NCI-H69 (cell line): ENCODE results near the gene ZFX.
"Not testable (repeated sequence)": the region's sequence is repeated elsewhere in the genome, so short reads cannot be mapped to it uniquely, and the experiment has no call there.

ENCODE experiments used
- DNase-seq: peaks from one replicate; lab custom pipeline; 2025; lab: John Stamatoyannopoulos, UW

The ZFX gene

DNA sequence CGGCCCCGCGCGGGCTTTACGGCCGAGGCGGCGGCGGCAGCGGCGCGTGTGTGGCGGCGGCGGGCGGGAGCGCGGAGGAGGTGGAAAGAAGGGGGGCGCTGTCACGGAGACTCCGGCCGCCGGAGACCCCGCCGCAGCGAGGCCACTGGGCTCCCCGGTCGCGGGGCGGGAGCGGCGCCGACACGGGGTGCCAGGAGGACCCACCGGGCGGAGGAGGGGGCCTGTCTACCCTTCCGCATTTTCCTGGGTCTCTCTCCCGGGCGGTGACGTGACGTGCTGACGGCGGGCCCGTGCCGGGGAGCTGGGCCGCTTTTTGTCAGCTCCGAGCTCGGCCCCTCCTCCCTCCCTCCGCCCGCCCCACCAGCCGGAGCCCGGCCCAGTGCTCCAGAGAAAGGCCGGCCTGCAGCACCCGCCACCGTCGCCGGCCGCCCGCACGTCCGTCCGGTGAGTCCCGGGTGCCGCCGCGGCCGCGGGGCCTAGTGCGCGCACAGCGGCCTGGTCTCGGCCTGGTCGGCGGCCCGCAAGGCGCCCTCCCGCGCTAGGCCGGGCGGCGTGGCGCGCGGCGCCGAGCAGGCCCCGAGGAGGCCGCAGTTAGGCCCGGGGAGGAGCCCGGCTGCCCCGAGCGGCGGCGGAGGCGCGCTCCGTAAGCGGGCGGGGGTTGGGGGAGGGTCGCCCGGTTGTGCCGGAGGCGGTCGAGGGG is at the start of gene ZFX:
ZFX (plus strand) TSS at position 379 of the 700 bp plus-strand sequence. CDS start 23,014 bp downstream, outside the sequence.
- peak; percentile 75 for DNase-seq

DNA sequence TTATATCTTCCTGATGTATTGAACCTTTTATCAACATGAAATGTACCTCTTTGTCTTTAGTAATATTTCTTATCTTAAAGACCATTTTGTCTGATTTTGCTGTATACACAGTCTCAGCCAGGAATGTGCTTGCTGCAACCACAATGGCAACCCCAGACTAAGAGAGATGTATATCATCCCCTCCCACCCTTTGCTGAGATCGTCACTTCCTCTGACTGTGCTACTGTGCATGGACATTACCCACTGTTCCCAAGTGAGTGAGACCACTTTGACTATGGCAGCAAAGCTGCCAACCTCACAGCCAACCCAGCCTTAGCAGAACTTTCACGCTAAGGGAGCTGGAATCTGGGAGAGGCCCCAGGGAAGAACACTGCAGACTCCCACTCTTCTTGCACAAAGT is 48.8 kb upstream of the ZFX start:
- DNase-seq: no peak

DNA sequence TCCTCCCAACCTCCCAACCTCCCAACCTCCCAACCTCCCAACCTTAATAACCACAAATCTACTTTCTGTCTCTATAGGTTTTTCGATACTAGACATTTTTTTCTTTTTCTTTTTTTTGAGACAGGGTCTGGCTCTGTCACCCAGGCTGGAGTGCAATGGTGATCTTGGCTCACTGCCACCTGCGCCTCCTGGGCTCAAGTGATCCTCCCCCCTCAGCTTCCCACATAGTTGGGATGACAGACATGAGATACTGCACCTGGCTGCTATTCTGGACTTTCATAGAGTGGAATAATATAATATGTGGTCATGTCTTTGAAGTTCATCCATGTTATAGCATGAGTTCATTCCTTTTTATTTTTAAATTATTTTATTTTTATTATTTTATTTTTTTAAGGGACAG is 39.5 kb upstream of the ZFX start:
- peak; percentile 41 for DNase-seq

DNA sequence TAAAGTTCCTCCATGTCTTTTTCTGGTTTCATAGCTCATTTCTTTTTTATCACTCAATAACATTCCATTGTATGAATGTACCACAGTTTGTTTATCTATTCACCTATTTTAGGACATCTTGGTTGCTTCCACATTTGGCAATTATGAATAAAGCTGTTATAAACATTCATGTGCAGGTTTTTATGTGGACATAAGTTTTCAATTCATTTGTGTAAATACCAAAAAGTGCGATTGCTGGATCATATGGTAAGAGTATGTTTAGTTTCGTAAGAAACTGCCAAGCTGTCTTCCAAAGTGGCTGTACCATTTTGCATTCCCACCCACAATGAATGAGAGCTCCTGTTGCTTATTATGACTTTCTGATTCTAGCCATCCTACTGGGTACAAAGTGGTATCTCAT is 36.3 kb upstream of the ZFX start:
- DNase-seq: no peak

DNA sequence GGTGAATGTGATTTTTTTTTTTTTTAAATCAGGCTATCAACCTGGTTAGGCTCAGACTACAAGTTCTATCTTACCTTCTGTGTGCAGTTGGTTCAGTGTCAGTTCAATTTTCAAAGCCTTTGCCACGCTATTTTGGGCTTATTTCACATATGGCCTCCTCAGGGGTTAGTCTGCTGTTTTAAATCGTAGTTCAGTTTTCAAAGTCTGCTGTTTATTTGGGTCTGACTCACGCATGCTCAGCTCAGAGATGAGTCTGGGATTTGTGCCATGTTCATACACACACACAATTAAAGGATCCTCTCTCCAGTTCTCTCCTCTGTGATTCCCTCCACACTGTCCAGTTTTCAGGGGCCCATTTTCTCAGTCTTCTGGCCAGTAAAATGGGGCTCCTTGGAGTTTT is 32.3 kb upstream of the ZFX start:
- DNase-seq: peak; percentile 25

DNA sequence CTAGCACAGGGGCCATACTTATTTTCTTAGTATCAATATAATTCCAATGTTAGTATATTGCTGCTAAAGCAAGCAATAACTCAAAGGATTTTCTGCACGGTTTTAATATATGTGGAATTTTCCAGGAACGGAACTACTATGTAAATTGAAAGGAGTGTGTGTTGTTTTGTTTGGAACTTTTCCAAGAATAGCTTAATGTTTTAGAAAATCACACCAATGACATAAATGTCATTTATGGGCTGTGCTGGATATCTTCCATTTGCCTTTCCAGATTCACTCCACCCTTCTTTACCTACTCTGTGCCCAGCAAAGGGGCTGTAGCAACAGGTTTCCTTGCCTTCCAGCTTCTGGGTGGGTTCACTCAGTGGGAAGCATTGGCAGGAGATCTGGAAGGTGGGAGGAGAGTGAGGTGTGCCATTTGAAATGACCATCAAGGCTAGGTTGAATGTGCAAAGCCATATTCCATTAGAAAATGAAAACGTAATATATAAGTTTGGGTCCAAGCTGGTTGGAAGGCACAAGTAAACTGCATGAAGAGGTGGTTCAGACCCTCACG is 25.2 kb upstream of the ZFX start:
- DNase-seq: peak; percentile 47

DNA sequence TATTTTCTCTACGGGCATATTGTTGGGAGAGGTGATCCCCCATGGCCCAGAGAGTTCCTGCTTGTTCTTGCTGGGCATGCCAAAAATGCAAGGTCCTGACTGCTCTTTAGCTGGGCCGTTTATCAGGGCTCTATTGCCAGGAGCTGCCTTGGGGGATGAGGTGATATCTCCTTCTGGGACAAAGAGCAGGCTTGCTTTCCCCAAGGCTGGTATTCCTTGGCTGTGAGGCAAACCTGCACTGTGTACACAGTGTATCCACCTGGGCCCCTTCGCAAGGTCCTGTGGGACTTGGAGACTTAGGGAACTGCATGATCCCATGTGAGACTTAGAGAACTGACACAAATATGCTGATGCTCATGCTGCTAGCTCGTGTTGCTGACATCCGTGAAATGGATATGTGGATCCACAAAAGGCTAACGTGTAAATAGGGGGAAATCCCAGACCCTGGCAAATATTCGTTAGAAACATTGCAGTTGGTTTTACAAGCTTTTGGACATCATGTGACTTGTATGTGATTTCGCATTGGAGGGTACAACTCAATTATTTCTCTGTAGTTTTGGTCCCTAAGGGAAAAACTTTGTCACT is 24.4 kb upstream of the ZFX start:
- DNase-seq: no peak

DNA sequence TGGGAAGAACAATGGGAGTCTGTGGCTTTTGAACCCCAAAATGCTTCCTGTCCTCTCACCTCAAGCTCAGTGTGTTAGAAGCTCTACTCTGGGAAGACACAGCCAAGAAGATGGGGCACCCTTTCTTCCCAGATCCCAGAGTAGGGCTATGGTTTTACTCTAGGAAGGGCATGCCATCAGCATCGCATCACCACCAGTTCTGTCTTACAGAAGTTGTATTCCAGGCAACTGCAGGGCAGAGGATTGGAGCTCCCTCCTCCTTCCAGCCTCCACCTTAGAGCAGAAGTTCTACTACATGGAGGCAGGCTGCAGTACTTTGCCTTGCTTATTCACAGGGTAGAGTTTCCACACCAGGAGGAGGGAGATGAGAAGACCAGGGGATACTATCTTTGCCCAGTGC is 18.1 kb upstream of the ZFX start:
- no peak for DNase-seq

DNA sequence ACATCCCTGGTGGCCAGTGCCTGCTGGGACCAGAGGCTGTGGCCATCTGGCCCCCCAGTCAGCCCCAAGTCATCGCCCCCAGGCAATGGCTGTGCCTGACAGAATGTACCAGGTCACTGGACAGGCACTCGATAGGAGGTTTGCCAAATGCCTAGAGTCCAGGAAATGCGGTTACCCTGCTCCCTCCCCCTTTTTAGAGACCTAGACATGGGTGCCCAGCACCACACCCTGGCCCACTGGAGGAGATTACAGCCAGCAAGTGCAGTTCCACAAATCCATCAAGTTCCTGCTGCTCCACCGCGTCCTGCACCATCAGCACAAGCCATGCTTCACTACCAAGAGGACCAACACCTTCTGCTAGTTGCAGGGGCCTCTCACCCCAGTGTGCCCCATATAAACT is 16.2 kb upstream of the ZFX start:
- no peak for DNase-seq

DNA sequence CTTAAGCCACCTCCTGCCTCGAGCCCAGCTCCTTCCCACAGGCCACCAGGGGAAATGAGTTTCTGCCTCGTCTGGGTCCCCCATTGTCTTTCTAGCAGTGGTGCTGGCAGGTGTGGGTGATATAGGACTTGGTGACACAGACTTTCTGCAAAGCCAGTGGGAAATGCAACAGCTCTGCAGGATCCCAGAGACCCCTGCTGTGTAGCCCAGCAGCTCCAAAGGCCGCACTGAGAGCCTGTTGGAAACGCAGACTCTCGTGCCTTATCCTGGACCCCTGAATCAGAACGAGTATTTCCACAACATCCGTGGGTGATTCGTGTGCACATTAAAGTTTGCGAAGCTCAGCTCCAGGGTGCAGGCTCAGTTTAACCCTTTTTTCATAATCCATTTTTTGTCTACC is 13.8 kb upstream of the ZFX start:
- not testable (repeated sequence) for DNase-seq

DNA sequence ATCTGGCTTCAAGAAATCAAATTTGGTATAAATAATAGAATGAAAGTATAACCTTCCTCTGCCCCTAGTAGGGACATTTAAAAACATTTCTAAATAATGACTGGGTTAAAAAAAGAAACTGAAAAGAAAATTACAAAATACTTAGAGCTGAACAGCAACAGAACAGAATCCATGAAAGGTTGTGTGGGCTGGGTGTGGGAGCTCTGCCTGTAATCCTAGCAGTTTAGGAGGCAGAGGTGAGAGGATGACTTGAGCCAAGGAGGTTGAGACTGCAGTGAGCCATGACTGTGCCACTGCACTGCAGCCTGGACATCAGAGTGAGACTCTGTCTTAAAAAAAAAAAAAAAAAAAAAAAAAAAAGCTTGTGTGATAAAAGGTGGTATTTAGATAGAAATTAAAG is 12.3 kb upstream of the ZFX start:
- DNase-seq: no peak

DNA sequence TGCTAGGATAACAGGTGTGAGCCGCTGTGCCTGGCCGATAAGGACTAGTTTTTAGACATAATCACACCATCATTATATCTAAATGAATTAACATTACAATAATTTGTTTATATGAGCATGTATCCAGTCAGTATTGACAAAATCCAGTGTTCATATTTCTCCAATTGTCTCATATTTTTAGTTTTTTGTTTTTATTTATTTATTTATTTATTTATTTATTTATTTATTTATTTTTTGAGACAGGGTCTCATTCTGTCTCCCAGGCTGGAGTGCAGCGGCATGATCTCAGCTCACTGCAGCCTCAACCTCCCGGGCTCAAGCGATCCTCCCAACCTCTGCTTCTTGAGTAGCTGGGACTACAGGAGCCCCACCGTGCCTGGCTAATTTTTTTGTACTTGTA is 5.5 kb upstream of the ZFX start:
- DNase-seq: not testable (repeated sequence)

DNA sequence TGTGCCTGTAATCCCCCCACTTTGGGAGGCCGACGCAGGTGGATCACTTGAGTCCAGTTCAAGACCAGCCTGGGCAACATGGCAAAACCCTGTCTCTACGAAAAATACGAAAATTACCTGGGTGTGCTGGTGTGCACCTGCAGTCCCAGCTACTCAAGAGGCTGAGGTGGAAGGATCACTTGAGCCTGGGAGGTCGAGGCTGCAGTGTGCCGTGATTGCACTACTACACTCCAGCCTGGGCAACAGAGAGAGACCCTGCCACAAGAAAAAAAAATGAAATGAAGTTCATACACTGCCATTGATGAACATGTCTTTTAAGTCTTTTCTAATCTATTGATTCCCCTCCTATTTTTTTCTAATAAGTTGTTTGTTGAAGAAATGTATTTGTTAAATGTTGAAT is 5.0 kb upstream of the ZFX start:
- no peak for DNase-seq

DNA sequence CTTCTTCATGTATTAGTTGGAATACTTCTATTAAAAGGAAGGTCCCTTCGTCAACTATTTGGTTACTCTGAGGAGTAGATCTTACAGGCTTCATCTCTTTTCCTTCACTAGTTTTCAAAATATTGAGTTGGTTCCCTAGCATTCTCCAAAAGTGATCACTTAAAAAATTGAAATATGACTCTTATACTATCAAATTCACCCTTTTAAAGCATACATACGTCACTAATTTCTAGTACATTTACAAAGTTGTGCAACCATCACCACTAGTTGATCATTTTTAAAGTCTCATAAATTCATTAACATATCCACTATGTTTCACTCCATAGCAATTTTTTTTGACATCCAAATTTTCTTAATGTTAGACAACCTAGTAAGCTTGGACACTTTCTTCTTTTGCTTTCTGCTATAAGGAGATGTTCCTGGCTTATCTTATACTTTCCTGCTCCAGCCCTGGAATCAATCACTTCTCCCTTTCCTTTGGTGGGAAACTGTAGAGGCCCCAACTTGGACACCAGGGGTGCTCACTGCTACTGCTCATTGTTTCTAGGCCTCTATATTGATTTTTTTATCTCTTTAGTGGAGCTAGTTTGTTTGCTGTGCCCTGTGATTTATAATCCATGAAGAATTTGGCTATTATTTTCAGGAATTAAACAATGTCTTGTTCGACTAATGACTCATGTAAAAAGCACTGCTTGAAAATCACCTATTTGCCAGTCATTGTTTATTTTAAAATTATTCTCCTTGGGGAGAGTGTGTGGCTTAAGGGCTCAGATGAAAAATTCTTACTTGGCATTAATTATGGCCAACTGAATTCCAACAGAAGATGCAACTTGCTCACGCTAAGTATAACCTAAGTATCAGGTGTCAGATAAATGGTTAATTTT is 4.0 kb upstream of the ZFX start:
- DNase-seq: peak; percentile 47

DNA sequence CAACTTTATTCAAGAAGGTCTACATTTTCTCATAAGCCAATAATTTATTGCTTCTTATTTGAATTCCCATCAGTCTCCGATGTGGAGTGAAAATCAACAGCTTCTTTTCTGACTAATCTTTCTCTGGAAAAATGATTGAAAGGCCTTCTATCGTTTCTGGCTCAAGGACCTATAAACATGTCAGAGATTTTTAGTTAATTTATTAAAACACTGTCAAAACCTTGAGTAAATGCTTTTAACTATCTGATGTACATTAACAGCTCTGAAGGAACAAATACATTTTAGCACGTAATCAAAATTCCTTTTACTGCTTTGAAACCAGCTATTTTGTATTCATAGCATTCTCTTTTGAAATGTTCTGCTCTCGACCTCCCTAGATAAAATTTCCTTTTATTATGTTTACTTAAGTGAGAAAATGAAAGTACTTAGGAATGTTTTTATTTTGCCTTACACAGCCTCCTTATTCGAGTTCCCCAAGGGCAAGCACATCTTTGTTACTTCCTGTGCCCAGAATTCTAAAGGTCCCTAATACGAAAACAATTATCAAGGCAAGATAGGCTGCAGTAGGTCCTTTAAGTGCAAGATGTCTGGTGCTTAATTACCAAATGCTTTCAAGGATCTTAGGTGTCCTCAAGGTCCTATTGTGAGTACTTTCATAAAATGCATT is 3.1 kb upstream of the ZFX start:
- DNase-seq: peak; percentile 34

DNA sequence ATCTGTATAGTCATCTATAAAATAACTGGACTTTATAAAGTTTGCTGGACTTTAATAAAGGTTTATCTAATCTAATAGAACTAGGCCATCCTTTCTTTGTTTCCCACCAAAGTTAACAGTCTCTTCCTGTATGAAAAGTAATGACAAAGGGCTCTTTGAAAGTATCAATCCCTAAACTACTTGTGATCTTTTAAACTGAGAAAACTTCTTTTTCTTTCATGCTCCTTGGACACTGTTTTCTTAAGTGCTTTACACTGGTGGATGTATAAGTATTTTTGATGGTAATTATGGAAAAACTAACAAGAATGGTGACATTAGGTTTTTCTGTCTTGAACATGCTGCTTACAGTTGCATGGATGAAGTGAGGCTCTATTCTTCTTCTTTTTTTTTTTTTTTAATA is 2.4 kb upstream of the ZFX start:
- DNase-seq: no peak

DNA sequence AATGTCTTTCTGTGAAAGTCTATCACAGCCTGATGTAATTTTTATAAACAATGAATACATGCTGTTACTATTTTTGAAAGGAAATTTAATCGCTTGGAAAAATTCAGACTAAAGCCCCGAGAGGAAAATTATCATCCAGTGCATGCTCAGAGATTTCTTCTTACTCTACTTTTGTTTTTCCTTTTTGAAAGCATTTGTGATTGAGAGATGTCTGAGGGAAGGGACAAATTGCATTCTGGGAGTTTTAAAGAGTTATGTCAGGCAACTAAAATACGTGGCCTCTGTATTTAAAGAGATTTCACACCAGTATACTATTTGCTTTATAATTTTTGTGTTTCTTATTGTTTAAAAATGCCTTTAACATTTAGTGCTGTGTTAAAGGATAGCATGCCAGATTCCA is 1.4 kb upstream of the ZFX start:
- no peak for DNase-seq

DNA sequence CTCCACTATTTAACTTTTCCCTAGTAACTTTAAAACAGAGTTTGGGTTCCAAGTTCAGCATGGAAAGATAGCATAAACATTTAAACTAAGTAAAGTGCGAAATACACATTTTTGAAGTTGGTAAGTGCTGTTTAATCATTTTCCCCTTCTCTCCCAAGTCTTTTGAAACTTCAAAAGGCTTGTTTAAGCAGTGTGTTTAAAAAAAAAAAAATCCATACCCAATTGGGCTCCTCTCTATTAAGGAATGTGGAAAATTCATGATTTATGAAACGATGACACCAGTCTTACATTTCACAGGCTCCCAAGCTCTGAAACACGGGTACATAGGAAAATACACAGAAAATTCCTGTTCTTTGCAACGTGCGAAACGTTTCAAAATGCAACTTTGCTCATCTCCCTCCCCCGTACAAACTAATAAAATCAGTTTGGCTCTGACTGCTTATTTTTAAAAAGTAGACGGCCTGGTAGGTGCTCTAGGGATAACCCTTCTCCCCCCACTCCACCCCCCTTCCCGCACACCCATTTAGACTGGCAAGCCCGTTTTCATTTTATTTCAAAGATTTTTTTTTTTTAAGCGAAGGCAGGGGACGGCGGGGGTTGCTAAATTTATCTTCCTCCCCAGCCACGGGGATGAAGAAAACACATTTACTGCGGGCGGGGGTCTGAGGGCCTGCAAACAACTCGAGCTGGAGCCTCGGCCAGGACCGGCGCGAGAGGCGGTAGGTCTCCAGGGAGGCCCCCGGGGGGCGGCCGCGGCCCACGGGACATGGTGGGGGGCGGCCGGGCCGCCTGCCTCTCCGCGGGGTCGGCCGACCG is 786 bp upstream of the ZFX start:
- DNase-seq: peak; percentile 55

DNA sequence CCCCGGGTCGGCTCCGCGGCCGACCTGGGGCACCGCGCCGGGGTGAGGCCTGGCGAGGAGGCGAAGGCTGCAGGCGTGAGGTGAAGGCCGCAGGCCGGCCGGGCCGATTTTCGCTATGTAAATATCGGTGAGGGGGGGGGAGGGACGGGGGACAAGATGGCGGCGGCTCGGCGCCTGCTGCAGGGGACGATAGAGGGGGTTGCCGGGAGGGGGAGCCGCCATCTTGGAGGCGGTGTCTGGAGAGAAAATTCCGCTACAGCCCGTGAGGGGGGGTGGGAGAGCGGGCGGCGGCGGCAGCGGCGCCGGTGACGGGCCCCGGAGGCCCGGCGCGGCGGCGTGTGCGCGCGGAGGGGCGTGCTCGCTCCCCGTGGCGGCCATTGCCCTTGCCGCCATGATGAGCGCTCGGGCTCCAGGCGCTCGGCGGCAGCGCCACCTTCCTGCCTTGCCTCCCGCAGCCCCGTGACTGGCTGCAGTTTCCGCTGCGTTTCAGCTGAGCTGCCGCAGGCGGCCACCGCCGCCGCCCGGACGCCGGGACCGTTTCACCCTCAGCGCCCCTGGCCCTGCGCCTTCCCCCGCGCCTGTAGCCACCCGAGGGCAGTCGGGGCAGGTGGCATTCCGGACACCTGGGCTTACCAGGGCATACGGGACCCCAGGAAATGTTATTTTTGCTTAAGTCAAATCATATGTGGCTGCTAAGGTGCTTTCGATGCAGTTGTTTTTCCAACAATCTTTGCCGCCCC is 692 bp downstream of the ZFX start:
- DNase-seq: peak; percentile 92

DNA sequence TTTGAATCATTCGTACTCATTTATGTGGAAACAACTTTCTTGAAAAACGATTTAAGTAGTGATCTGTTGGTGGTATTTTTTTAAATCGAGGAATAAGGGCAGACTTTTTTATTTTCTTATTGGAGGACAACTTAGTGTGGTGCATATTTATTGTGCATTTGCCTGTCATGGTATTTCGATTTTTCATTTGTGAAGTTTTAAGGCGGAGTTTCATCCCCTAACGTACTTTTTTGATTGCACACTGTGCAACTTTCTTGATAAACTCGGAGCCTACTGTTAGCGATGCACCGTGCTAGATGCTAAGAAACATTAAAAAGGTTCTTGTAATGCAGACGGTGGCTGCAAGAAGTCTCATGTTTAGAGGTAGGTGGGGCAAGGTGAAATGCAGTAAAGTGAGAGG is 1.4 kb downstream of the ZFX start:
- peak; percentile 37 for DNase-seq

DNA sequence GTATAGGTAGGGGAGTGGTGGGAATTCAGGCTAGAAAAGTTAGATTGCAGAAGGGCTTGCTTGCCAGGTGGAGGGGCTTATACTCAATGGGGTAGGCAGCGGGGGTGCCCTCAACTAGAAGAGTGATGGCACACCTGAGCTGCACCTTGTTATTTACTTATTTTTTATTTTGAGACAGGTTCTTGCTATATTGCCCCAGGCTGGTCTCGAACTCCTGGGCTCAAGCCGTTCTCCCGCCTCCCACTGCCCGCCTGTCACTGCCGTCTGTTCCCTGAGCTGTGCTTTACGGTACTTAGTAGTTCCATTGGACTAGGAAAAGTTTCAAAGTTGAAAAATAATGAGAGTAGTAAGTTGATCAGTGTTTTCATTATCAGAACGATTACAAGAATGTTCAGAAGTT is 2.0 kb downstream of the ZFX start:
- DNase-seq: no peak
